Chondrocyte (in vitro differentiated cells): Measurements from ENCODE around the gene DLG2. TPM values are rescaled to one million over a fixed set of nuclear protein-coding genes. Genes with fewer than 3 reads are reported as not detected.
"Not testable (repeated sequence)": the region's sequence is repeated elsewhere in the genome, so short reads cannot be mapped to it uniquely, and the experiment has no call there.

Experiments used
- DNase-seq: peaks from one replicate; pipeline ENCODE4 v3.0.0; 2021; ENCODE audit warnings: mixed read lengths, low spot score
- H3K27ac Mint-ChIP-seq: one replicate; pipeline ENCODE4 v1.8.0; 2021; ENCODE audit warnings: mild to moderate bottlenecking, moderate library complexity, mixed read lengths; ENCODE audit not compliant: unreplicated experiment
- H3K27me3 Mint-ChIP-seq: 2 replicates; pipeline ENCODE4 v1.8.0; 2021; ENCODE audit warnings: low read depth, mixed read lengths
- H3K36me3 Mint-ChIP-seq: 2 replicates; pipeline ENCODE4 v1.8.0; 2021; ENCODE audit warnings: low read depth, mixed read lengths
- H3K4me1 Mint-ChIP-seq: 2 replicates; pipeline ENCODE4 v1.8.0; 2021; ENCODE audit warnings: low read depth, mild to moderate bottlenecking, mixed read lengths
- H3K4me3 Mint-ChIP-seq: one replicate; pipeline ENCODE4 v1.8.0; 2021; ENCODE audit warnings: mild to moderate bottlenecking, moderate library complexity, mixed read lengths; ENCODE audit not compliant: unreplicated experiment
- H3K9me3 Mint-ChIP-seq: 2 replicates; pipeline ENCODE4 v1.8.0; 2021; ENCODE audit warnings: low read depth, mixed read lengths
- long read RNA-seq: library from polyadenylated mRNA; stranded (forward); transcript quantifications from one replicate; pipeline ENCODE4 v2.0.0, GENCODE V29; 2021
- total RNA-seq: library from RNA; stranded (reverse); gene quantifications from 3 replicates; pipeline ENCODE4 v1.2.1, GENCODE V29; 2021
- TF ChIP-seq, protein P1 (sequence below): fragments of 200-600 bp; sonication (generic); IDR thresholded peaks from 2 replicates; pipeline ENCODE4 v1.5.0; 2021; ENCODE audit warnings: antibody characterized with exemption, mild to moderate bottlenecking, moderate library complexity

The DLG2 gene
- total RNA-seq = 1.3 to 4.9 TPM (median 2.2 TPM) in 3 replicates
- long read RNA-seq, partial matches to known transcripts = 0 of 2 reads
- long read RNA-seq, other reads (novel, unspliced or antisense) = 2 of 2 reads

GRCh38 chr11:85627332-85627997 lies at the start of gene DLG2:
DLG2 (minus strand) TSS chr11:85627344.
- Mint-ChIP-seq H3K27ac (peak within 1 kb of the TSS; percentile 95), H3K36me3 (no peaks in the 10 kb centered on the region), H3K4me1 (peaks cover 30% of the 10 kb centered on the region), H3K27me3 (no peaks in the 10 kb centered on the region), H3K9me3 (no peaks in the 10 kb centered on the region), H3K4me3 (peak within 1 kb of the TSS; percentile 85)
- no peak for DNase-seq
- TF ChIP-seq, protein P1, sequence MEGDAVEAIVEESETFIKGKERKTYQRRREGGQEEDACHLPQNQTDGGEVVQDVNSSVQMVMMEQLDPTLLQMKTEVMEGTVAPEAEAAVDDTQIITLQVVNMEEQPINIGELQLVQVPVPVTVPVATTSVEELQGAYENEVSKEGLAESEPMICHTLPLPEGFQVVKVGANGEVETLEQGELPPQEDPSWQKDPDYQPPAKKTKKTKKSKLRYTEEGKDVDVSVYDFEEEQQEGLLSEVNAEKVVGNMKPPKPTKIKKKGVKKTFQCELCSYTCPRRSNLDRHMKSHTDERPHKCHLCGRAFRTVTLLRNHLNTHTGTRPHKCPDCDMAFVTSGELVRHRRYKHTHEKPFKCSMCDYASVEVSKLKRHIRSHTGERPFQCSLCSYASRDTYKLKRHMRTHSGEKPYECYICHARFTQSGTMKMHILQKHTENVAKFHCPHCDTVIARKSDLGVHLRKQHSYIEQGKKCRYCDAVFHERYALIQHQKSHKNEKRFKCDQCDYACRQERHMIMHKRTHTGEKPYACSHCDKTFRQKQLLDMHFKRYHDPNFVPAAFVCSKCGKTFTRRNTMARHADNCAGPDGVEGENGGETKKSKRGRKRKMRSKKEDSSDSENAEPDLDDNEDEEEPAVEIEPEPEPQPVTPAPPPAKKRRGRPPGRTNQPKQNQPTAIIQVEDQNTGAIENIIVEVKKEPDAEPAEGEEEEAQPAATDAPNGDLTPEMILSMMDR = no peak

- Mint-ChIP-seq H3K4me3 (no peak overlapping the region), H3K27me3 (peaks cover 2% of the 10 kb centered on the region), H3K36me3 (peaks cover 2% of the 10 kb centered on the region), H3K27ac (no peak overlapping the region), H3K4me1 (no peaks in the 10 kb centered on the region), H3K9me3 (peaks cover 12% of the 10 kb centered on the region)
- no peak for DNase-seq
- TF ChIP-seq, protein P1 = no peak
These were observed 46.2 kb upstream of the DLG2 start for GRCh38 chr11:85673393-85673792.

DNA sequence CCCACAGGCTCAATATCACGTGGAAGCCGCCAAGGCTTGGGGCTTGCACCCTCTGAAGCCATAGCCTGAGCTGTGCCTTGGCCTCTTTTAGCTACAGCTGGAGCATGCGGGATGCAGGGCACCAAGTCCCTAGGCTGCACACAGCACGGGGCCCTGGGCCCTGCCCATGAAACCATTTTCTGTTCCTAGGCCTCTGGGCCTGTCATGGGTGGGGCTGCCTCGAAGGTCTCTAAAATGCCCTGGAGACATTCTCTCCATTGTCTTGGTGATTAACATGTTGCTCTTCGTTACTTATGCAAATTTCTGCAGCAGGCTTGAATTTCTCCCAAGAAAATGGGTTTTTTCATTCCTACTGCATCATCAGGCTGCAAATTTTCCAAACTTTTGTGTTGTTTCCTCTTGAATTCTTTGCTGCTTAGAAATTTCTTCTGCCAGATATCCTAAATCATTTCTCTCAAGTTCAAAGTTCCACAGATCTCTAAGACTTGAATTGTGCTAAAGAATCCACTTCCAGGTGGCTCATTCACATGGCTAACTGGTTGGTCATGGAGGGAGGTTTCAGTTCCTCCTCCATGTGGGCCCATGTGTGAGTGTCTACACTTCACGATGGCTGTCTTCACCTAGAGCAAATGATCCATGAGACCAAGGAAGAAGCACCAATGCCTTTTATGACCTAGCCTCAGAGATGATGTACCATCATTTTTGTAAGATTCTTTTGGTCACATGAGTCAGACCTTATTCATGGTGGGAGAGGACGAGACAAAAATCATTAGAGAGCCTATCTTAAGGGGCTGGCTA lies 45.2 kb upstream of the DLG2 start:
- no peaks in the 10 kb centered on the region for H3K4me1 Mint-ChIP-seq
- H3K4me3 Mint-ChIP-seq = no peak overlapping the region
- TF ChIP-seq, protein P1 = no peak
- H3K9me3 Mint-ChIP-seq = peaks cover 12% of the 10 kb centered on the region
- peaks cover 2% of the 10 kb centered on the region for H3K27me3 Mint-ChIP-seq
- H3K36me3 Mint-ChIP-seq = peaks cover 2% of the 10 kb centered on the region
- DNase-seq = no peak
- no peak overlapping the region for H3K27ac Mint-ChIP-seq

DNA sequence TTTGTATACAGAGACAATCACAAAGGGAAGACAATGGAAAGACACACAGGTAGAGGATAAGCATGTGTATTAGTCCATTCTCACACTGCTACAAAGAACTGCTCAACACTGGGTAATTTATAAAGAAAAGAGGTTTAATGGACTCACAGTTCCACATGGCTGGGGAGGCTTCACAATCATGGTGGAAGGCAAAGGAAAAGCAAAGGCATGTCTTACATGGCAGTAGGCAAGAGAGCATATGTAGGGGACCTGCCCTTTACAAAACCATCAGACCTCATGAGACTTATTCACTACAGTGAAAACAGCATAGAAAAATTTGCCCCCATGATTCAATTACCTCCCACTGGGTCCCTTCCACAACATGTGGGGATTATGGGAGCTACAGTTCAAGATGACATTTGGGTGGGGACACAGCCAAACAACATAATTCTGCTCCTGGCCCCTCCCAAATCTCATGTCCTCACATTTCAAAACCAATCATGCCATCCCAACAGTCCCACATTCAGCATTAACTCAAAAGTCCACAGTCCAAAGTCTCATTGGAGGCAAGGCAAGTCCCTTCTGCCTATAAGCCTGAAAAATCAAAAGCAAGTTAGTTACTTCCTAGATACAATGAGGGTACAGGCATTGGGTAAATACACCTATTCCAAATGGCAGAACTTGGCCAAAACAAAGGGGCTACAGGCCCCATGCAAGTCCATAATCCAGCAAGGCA lies 44.0 kb upstream of the DLG2 start:
- not testable (repeated sequence) for H3K27ac Mint-ChIP-seq, H3K4me3 Mint-ChIP-seq, H3K4me1 Mint-ChIP-seq, H3K36me3 Mint-ChIP-seq, H3K27me3 Mint-ChIP-seq, DNase-seq
- peaks cover 12% of the 10 kb centered on the region for H3K9me3 Mint-ChIP-seq

- peaks cover 5% of the 10 kb centered on the region for H3K4me1 Mint-ChIP-seq
- no peak for DNase-seq
- no peaks in the 10 kb centered on the region for H3K27me3 Mint-ChIP-seq
- H3K4me3 Mint-ChIP-seq = no peak overlapping the region
- TF ChIP-seq, protein P1 = no peak
- H3K36me3 Mint-ChIP-seq = peaks cover 2% of the 10 kb centered on the region
- no peak overlapping the region for H3K27ac Mint-ChIP-seq
- H3K9me3 Mint-ChIP-seq = no peaks in the 10 kb centered on the region
These were observed 41.0 kb upstream of the DLG2 start for GRCh38 chr11:85668157-85668556.
